Suppressor macrophage (primary cell): ENCODE measurements around the gene GPX1.
A peak's percentile ranks its signal among the peaks of the same experiment; 100 is the strongest.
"Not testable (repeated sequence)": the region's sequence is repeated elsewhere in the genome, so short reads cannot be mapped to it uniquely, and the experiment has no call there.

Source experiments
- DNase-seq, 4 experiments: peaks; one replicate each; pipeline ENCODE4 v3.0.0-alpha.2; 2020 to 2022
- total RNA-seq, 17 experiments: gene quantifications; one replicate each; lab custom pipeline; 2026; ENCODE audit warnings: mixed read lengths in 6 of 17, inconsistent platforms in 3 of 17; lab: John Stamatoyannopoulos, UW

The GPX1 gene
- total RNA-seq: 56.5 to 190 (median 104) reads per million in 17 experiments

DNA sequence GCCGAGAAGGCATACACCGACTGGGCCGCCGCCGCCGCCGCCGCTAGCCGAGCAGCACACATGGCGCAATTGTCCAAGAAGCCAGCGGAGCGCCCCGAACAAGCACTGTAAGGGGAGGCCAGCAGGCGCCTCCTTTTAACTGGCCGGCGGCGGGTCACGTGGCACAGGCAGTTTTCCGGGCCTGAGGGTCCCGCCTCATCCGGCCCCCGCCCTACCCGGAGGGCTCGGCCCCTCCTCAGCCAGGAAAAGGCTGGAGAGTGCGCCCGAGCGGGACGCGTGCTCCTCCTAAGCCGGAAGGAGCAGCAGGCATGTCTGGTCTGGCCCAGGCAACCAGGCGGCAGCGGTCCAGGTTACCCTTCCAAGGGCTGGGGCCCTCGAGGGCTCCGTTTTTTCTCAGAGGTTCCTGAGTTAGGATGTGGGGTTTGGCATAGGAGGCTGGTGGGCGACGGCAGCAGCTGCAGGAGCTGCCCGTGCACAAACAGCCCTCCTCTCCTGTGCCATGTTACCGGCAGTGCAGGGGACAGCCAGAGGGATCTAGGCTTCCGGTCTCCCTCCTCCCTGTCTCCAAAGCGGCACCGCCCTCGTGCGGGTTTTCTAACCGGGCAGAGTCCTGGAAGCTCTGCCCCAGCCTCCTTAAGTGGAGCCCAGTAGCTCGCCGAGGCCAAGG is at the start of gene GPX1:
TSS of gene GPX1 (minus strand) at position 137 of the 667 bp plus-strand sequence. CDS start at position 62, 75 bp downstream.
- DNase-seq: peak; percentile 97 to 99 (median 98)

DNA sequence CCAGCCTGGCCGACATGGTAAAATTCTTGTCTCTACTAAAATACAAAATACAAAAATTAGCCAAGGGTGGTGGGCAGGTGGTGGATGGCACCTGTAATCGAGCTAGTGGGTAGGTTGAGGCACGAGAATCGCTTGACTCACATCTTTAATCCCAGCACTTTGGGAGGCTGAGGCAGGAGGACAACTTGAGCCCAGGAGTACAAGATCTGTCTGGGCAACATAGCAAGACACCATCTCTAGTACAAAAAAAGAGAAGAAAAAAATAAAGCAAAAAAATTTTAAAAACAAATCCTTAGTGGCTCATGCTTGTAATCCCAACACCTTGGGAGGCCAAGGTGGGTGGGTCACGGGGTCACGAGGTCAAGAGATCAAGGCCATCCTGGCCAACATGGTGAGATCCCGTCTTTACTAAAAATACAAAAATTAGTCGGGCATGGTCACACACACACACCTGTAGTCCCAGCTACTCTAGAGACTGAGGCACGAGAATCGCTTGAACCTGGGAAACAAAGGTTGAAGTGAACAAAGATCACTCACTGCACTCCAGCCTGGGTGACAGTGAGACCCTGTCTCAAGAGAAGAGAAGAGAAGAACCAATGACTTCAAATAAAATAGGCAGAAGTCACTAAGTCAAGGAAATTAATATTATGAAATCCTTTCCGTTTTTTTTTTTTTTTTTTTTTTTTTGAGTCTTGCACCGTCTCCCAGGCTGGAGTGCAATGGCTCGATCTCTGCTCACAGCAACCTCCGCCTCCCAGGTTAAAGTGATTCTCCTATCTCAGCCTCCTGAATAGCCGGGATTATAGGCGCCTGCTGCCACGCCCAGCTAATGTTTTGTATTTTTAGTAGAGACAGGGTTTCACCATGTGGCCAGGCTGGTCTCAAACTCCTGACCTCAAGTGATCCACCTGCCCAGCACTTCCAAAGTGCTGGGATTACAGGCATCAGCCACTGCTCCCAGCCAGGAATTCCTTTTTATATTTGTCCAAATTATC is 48.7 kb upstream of the GPX1 start:
- peak in 3 of 4 experiments; percentile 44 to 53 (median 49) for DNase-seq

DNA sequence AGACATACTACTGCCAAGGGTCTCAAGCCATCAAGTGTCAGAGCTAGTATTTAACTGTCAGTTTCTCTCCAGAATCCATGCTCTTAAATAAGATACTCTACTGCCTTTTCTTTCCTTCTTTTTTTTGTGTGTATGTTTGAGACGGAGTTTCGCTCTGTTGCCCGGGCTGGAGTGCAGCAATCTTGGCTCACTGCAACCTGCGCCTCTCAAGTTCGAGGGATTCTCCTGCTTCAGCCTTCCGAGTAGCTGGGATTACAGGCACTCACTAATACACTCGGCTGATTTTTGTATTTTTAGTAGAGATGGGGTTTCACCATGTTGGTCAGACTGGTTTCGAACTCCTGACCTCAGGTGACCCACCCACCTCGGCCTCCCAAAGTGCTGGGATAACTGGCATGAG is 47.4 kb upstream of the GPX1 start:
- DNase-seq: not testable (repeated sequence)

DNA sequence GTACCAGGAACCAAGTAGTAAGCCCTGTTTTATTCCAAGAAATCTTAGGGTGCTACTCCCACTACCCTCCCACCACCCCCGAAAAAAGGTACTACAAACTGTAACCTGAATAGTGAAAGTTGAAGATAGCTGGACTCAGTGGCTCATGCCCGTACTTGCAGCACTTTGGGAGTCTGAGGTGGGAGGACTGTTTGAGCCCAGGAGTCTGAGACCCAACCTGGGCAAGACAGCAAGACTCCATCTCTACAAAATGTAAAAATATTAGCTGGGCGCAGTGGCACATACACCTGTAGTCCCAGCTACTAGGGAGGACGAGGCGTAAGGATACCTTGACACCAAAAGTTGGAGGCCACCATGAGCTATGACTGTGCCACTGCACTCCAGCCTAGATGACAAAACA is 45.7 kb upstream of the GPX1 start:
- DNase-seq: no peak

DNA sequence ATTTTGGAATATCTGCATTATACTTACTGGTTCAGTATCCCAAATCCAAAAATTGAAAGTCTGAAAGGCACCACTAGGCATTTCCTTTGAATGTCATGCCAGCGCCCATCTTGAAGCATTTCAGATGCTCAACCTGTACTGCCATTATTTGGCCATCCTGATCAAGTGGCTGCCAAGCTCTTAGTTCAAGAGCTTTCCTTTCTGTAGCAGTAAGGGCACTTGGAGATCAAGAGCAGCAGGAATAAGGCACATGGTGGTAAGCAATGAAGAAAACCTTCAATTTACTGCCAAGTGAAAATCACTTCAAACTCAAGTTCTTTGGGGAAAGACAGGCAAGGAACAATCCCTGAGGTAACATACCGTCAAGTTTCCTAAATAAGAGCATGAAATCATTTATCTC is 43.6 kb upstream of the GPX1 start:
- no peak for DNase-seq

DNA sequence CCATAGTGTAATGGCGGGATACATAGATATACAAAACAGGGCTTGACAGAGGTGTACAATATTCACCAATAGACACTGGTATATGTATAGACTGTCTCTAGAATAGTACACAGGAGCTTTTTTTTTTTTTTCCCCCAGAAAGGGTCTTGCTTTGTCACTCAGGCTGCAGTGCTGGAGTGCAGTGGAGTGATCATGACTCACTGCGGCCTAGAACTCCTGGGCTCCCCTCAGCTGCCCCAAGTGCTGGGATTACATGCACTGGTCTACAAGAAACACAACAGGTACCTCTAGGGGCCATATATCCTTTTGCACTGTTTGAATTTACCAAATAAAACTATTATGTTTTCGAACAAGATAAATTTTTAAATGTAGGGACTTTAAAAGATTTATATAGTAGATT is 41.3 kb upstream of the GPX1 start:
- DNase-seq: no peak

DNA sequence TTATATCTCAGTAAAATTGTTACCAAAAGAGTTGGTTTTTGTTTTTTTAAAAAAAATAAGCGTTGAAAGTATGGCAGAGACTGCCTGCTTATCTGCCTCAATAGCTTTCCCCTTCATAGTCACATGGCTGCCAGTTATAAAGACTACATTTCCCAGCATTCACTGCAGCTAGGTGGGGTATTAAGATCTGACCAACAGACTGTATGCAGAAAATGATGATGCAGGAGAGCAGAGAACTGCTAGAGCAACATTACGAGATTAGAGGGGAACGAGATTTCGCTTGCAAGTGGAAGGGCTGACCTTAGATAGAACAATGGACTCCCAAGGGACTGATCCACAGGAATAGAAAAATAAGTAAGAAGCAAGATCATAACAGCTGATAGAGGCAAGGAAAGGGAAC is 39.3 kb upstream of the GPX1 start:
- peak in 2 of 4 experiments; percentile 38 to 43 for DNase-seq

DNA sequence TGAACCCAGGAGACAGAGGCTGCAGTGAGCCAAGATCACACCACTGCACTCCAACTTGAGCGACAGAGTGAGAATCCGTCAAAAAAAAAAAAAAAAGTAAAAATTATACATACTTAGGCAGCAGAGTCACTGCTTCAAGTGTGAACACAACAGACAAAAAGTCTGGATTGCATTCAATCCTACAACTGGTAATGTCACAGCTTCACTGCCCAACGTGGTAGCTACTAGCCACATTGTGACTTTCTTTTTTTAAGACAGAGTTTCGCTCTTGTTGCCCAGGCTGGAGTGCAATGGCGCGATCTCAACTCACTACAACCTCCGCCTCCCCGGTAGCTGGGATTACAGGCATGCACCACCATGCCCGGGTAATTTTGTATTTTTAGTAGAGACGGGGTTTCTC is 33.2 kb upstream of the GPX1 start:
- DNase-seq: not testable (repeated sequence)

DNA sequence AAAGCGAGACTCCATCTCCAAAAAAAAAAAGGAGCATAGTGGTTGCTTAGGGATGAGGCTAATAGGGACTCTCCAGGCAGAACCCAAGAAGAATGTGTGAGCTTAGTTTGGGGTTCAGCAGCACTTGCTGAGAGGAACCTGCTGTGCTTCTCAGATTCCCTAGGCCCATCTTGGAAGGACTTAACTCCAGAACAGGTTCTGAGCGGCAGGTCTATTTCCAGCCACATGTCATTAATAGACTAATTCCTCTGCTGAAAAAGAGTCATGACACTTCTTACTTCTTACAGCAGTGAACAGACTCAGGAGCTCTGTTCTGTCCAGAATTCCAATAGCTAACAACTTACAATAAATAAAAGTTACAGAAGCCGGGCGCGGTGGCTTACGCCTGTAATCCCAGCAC is 31.1 kb upstream of the GPX1 start:
- no peak for DNase-seq

DNA sequence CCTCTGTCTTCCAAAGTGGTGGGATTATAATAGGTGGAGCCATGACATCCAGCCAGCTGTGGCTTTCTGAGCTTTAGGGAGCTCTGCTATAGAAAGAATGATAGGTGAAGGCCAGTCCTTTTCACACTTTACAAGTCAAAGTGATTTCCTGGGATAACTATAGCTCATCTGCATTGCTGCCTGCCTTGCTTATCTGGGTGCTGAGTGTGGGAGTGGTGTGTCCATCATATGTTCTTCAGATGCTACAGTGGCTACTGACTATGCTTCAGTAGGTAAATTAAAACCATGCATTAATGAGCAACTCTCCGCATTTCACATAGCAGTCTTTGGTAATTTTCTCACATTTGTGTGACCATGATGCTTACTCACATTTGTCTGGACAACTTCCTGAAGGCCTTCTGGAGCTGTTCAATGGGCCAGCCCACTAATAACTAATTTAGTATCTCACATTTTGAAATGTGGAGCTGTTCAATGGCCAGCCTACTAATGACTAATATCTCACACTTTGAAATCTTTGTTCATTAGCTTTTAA is 30.2 kb upstream of the GPX1 start:
- DNase-seq: peak; percentile 19 to 52 (median 32)

DNA sequence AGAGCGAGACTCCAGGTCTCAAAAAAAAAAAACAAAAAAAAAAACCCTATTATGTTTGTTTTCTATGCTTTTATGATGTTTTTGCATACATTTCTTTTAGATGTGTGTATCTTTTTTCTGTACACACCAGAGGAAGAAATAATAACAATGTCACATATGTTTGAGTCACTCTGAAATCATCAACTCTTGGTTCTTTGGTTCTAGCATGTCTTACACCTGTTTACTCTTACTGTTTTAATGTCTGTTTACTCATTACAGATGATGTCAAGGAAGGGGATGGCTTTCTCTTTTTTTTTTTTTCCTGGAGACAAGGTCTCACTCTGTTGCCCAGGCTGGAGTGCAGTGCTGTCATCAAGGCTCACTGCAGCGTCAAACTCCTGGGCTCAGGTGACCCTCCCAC is 29.6 kb upstream of the GPX1 start:
- DNase-seq: no peak

DNA sequence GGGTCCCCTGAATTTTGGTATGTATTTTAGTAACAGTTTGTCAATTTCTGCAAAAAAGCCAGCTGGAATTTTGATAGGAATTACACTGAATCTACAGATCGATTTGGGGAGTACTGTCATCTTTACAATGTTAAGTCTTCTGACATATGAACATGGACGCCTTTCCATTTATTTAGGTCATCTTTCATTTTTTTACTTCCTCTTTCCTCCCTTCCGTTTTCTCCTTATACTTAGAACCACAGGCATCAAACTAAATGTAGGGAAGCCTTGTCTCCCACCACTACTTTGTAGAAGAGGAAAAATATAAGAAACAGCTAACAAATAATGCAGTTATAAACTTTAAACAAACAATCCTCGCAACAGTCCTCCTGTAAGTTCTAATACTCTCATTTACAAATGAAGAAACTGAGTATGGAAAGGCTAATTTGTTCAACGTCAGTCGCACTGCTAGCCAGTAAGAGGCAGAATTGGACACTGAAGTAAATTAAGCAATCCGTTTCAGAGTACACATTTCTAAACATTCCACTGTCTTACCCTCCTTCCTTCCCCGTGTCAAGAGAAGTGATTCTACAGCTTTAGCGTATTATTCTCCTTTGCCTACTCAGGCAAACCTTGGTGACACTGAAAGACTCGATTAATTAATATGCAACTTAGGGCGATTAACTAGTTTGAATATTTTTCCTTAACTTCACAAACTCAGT is 28.1 kb upstream of the GPX1 start:
- peak; percentile 28 to 73 (median 51) for DNase-seq

DNA sequence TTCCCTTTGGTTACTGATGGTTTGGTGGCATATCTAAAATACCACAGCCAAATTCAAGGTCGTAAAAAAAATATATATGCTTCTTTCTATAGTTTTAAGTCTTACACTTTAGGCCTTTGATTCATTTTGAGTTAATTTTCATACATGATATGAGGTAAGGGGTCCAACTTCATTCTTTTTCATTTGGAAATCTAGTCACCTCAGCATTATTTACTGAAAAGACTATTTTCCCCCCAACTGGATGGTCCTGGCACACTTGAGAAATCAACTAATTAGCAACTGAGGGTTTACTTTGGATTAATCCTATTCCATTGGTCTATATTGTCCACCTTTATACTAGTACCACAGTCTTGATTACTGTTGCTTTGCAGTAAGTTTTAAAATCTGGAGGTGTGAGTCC is 27.5 kb upstream of the GPX1 start:
- no peak for DNase-seq

DNA sequence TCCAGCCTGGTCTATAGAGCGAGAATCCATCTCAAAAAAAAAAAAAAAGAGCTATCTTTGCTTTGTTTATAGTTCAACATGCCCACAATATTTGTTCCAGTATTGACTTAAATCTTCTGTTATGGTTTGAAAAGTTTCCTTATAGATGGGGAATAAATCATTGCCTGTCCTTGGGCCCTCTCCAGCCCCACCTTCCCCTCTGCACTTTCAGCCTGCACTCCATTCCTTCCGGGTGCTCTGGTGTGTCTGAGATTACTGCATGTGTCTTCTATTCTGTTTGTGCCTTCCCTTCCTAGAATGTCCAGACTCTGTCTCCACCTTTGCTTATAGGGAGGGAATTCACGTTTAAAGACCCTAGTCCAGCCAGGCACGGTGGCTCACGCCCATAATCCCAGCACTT is 25.2 kb upstream of the GPX1 start:
- DNase-seq: no peak

DNA sequence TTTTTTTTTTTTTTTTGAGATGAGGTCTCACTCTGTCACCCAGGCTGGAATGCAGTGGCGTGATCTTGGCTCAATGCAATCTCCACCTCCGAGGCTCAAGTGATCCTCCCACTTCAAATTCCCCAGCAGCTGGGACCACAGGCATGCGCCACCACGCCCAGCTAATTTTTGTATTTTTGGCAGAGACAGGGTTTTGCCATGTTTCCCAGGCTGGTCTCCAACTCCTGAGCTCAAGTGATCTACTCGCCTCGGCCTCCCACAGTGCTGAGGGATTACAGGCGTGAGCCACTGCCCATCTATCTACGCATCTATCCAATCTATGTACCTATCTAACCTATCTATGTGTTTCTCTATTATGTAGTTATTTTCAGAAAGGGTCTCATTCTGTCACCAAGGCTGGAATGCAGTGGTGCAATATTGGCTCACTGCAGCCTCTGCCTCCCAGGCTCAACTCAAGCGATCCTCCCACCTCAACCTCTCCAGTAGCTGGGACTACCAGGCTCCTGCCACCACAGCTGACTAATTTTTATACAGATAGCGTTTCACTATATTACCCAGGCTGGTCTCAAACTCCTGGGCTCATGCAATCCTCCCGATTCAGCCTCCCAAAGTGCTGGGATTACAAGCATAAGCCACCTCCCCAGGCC is 20.2 kb upstream of the GPX1 start:
- no peak for DNase-seq

DNA sequence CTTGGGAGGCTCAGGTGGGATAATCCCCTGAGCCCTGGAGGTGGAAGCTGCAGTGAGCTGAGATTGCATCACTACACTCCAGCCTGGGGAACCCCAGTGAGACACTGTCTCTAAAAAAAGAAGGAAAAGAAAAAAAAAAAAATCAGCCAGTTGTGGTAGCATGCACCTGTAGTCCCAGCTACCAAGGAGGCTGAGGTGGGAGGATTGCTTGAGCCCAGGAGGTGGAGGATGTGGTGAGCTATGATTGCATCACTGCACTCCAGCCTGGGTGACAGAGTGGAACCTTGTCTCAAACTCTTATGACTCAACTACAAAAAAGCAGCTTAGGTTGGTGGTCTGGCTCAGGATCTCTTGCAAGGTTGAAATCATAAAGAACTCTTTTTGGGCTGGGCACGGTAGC is 19.3 kb upstream of the GPX1 start:
- peak in 3 of 4 experiments; percentile 20 to 36 (median 26) for DNase-seq

DNA sequence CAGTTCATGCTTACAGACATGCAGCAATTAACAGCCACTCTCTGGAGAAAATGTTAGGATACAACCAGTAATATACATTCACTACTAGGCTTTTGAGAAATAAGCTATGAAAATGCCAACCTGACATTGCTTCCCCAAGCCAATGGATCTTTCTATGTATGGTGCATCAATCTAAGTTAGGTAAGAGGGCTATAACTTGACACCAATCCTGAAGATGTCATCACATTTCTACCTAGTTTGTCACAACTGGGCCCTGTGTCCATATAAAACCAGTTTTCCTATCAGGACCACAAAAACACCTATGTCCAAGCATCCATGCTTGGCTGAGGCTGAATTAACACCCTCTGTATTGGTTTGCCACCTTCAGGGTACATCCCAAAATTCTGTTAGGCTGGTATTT is 13.8 kb upstream of the GPX1 start:
- DNase-seq: no peak

DNA sequence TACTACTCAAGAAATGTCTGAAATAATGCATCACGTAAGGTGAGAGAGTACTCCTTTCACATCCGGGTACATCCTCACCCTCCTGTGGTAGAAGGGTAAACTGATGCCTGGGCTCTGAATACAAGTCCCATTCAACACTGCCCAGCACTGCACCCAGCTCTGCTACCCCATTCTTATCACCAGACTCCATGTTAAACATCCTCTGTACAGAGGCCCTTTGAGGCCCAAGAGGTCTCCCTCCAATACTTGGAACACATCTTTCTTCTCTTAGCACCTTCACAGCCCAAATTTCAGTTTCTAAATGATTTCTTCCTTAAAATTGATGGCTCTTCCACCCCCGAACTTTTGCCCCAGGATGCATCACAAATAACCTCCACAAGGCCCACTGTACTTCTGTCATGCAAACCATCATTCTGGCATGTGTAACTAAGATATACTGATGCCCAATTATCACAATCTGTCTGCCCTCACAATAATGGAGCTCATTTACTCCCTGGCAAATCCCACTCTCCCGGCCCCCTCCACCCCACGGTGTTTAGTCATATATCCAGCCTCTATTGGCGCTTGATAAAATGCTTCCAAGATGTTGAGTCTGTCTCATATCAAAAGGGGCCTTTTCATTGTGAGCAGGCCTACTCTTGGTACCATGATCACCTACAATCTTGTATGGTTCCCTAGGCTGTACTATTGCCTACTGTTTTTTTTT is 12.6 kb upstream of the GPX1 start:
- DNase-seq: no peak

DNA sequence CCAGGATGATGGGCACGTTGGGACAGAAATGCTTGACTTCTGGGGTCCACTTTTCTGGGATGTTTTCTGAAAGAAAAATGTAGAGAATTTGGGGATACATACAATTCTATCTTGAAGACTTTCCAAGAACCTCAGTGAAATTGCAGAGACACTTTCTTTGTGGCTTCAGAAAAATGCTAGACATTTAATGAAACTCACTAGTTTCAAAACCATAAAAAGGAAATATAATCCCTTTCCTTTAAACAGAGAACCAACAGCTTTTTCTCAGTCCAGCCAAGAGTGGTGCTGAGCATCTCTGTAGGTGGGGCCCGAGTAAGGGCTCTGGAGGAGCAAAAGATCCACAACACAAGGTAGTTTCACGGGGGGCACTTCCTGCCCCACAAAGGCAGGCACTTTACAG is 4.4 kb upstream of the GPX1 start:
- no peak for DNase-seq

DNA sequence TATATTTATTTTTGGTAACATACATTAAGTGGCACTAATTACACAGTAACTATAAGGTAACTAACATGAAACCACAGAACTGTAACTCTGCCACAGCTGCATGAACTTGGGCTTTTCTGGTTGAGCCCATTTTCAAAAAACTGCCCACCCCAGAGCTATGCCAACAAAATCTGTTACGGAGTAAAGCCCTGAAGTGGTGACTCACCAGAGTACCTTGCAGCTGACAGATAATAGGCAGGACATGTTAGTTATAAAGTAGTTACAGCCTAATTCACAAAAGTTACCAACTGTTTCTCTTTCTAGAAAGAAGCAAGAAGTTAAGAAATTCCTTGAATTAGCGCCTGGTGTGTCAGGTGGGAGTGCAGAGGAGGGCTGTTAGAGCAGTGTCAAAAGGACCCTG is 1.5 kb upstream of the GPX1 start:
- no peak for DNase-seq

DNA sequence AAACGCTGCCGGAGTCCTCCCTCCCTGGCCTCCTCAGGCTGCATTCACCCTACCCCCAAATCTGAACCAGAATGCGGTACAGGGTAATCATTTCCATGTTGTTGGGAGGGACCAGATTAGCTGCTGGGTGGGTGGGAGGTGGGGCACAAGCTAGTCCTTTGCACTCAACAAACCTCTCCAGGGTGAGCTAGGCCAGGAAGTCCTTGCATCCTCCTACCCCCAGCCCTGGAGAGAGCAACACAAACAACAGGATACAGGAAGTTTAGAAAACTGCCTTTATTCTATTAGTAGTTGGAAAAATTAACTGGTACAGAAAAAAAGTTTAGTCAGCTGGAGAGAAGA is 702 bp upstream of the GPX1 start:
- DNase-seq: peak in 3 of 4 experiments; percentile 50 to 59 (median 56)
